ENCODE data around the gene COMMD1. TPM values are rescaled to one million over a fixed set of nuclear protein-coding genes. Genes with fewer than 3 reads are reported as not detected.

Gene COMMD1
- total and polyA plus RNA-seq, 2 experiments from 2014 or later: 30.5 to 71.1 TPM

GRCh38 chr2:61993422-61994024, 88.0 kb downstream of the COMMD1 start:
- TF ChIP-seq CTCF (IDR thresholded peaks at IDR 0.05; ENCODE audit: poor library complexity): peak; percentile 82
- TF ChIP-seq EZH2phosphoT487 (IDR thresholded peaks at IDR 0.05; ENCODE audit: low read depth, severe bottlenecking, unreplicated experiment): no peak
- Histone ChIP-seq H2AFZ (no peak overlapping the region), H3K4me1 (ENCODE audit: insufficient read depth) (no peaks in the 10 kb centered on the region), H3K36me3 (replicated peaks; ENCODE audit: insufficient read depth, low read depth) (no peaks in the 10 kb centered on the region), H3K4me2 (no peak overlapping the region), H3K79me2 (no peaks in the 10 kb centered on the region), H4K20me1 (ENCODE audit: insufficient read depth, poor library complexity, severe bottlenecking) (no peaks in the 10 kb centered on the region), H3K27ac (no peak overlapping the region), H3K9me2 (replicated peaks; ENCODE audit: insufficient read depth) (no peaks in the 10 kb centered on the region), H3K27me3 (no peaks in the 10 kb centered on the region), H3K4me3 (no peak overlapping the region), H3K9me3 (ENCODE audit: low read depth) (no peaks in the 10 kb centered on the region)
- WGBS (ENCODE audit: low lambda C conversion rate, missing lambda C conversion rate): 69% methylated on average over 3 of the region's 3 CpGs
- peak; percentile 53 for DNase-seq (ENCODE audit: low spot score)

GRCh38 chr2:61994531-61994930, 89.1 kb downstream of the COMMD1 start:
- H4K20me1 ChIP-seq (ENCODE audit: insufficient read depth, poor library complexity, severe bottlenecking): no peaks in the 10 kb centered on the region
- H3K27ac ChIP-seq: no peak overlapping the region
- H3K4me2 ChIP-seq: no peak overlapping the region
- 95% methylated on average over 1 of the region's 1 CpG for WGBS (ENCODE audit: low lambda C conversion rate, missing lambda C conversion rate)
- H3K36me3 ChIP-seq (replicated peaks; ENCODE audit: insufficient read depth, low read depth): no peaks in the 10 kb centered on the region
- no peaks in the 10 kb centered on the region for H3K27me3 ChIP-seq
- H3K9me2 ChIP-seq (replicated peaks; ENCODE audit: insufficient read depth): no peaks in the 10 kb centered on the region
- H3K4me1 ChIP-seq (ENCODE audit: insufficient read depth): no peaks in the 10 kb centered on the region
- TF ChIP-seq EZH2phosphoT487 (IDR thresholded peaks at IDR 0.05; ENCODE audit: low read depth, severe bottlenecking, unreplicated experiment): no peak
- no peak for TF ChIP-seq EZH2 (IDR thresholded peaks at IDR 0.05; ENCODE audit: borderline replicate concordance)
- no peak for TF ChIP-seq CTCF (IDR thresholded peaks at IDR 0.05; ENCODE audit: poor library complexity)
- H3K79me2 ChIP-seq: no peaks in the 10 kb centered on the region
- no peak for DNase-seq (ENCODE audit: low spot score)
- no peaks in the 10 kb centered on the region for H3K9me3 ChIP-seq (ENCODE audit: low read depth)
- no peak overlapping the region for H3K4me3 ChIP-seq
- H2AFZ ChIP-seq: no peak overlapping the region

- Histone ChIP-seq H3K4me1 (ENCODE audit: insufficient read depth) (no peaks in the 10 kb centered on the region), H3K4me3 (no peak overlapping the region), H3K36me3 (replicated peaks; ENCODE audit: insufficient read depth, low read depth) (no peaks in the 10 kb centered on the region), H3K79me2 (no peaks in the 10 kb centered on the region), H3K9me2 (replicated peaks; ENCODE audit: insufficient read depth) (no peaks in the 10 kb centered on the region), H4K20me1 (ENCODE audit: insufficient read depth, poor library complexity, severe bottlenecking) (no peaks in the 10 kb centered on the region), H3K27ac (no peak overlapping the region), H3K4me2 (no peak overlapping the region), H3K27me3 (no peaks in the 10 kb centered on the region), H2AFZ (no peak overlapping the region), H3K9me3 (ENCODE audit: low read depth) (no peaks in the 10 kb centered on the region)
- WGBS (ENCODE audit: low lambda C conversion rate, missing lambda C conversion rate): 75% methylated on average over 4 of the region's 4 CpGs
- TF ChIP-seq EZH2 (IDR thresholded peaks at IDR 0.05; ENCODE audit: borderline replicate concordance) (no peak), CTCF (IDR thresholded peaks at IDR 0.05; ENCODE audit: poor library complexity) (no peak), EZH2phosphoT487 (IDR thresholded peaks at IDR 0.05; ENCODE audit: low read depth, severe bottlenecking, unreplicated experiment) (no peak)
- no peak for DNase-seq (ENCODE audit: low spot score)
Measured at GRCh38 chr2:61995065-61995464, 89.6 kb downstream of the COMMD1 start.

Measured in hepatocyte (in vitro differentiated cells).